Measurements from ENCODE around the gene EXOC1L. TPM values are rescaled to one million over a fixed set of nuclear protein-coding genes. Genes with fewer than 3 reads are reported as not detected.
"Not testable (repeated sequence)": the region's sequence is repeated elsewhere in the genome, so short reads cannot be mapped to it uniquely, and the experiment has no call there.

The EXOC1L gene
- total and polyA plus RNA-seq, 9 of the 15 experiments (the other 6 are each of a cell fraction or from before 2014, with no cell fraction given), result 0.38 to 3.9 (median 1.0) TPM; not detected in 1

DNA sequence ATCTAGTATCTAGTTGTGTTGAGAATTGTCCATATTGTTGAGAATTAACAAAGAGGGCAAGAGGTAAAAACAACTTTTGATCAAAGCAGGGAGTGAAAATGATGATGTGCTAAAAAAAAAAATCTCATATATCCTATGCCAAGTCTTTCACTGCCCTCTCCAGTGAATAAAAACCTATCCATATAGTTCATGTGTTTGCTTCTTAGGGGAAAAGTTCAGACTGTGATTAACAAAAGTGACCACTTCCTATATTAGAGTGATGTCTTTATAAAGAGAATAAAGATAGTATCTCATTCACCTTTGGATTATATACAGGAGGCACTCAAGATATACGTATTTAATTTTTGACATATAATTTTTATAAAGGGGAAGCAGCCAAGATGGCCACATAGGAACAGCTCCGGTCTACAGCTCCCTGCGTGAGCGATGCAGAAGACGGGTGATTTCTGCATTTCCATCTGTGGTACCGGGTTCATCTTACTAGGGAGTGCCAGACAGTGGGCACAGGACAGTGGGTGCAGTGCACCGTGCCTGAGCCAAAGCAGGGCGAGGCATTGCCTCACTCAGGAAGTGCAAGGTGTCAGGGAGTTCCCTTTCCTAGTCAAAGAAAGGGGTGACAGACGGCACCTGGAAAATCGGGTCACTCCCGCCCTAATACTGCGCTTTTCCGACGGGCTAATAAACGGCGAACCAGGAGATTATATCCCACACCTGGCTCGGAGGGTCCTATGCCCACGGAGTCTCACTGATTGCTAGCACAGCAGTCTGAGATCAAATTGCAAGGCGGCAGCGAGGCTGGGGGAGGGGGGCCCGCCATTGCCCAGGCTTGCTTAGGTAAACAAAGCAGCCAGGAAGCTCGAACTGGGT is 22.0 kb downstream of the EXOC1L start:
- H3K9me3 ChIP-seq (replicated peaks; ENCODE audit: control insufficient read depth, insufficient read depth, low read depth, low read length); FAIRE-seq; H3K27me3 ChIP-seq (ENCODE audit: control insufficient read depth in 2 of 2, insufficient read depth in 2 of 2, low read length in 2 of 2); CTCF ChIA-PET (ENCODE audit: low intra/inter-chr PET ratio); in situ Hi-C loops (cut with MboI); intact Hi-C loops (cut with micrococcal nuclease); H3K9me1 ChIP-seq (ENCODE audit: control insufficient read depth, insufficient read depth, low read length); H3K36me3 ChIP-seq (ENCODE audit: control insufficient read depth, insufficient read depth, low read length); H4K20me1 ChIP-seq (replicated peaks; ENCODE audit: control insufficient read depth, insufficient read depth, low read length); H3K4me1 ChIP-seq (replicated peaks in 1 of 2; ENCODE audit: control insufficient read depth in 2 of 2, insufficient read depth in 2 of 2, low read length in 2 of 2); DNase-seq (ENCODE audit: extremely low read depth in 1 of 4, low spot score in 3 of 4); H3K79me2 ChIP-seq (ENCODE audit: control insufficient read depth, insufficient read depth, low read length); TF ChIP-seq NR4A1 (CRISPR knock-in tag; IDR thresholded peaks at IDR 0.05): not testable (repeated sequence)
- POLR2A ChIA-PET, result interaction anchor here (0.7 to 1.1 kb wide), 3 partner anchors 9 to 12 kb away, joined by 3 to 4 read pairs (median 4); no protein-coding TSS in a partner anchor
- Histone ChIP-seq H3K4me2 (ENCODE audit: insufficient read depth, low read length) (peak overlapping the region; percentile 77), H2AFZ (ENCODE audit: low read depth, low read length) (peak overlapping the region; percentile 99), H3K9ac (ENCODE audit: insufficient read depth in 1 of 2, low read depth in 2 of 2, low read length in 2 of 2) (peak overlapping the region; percentile 74 to 86), H3K4me3 (peak overlapping the region; percentile 37), H3K27ac (ENCODE audit: extremely low read depth, low read depth, low read length) (peak overlapping the region; percentile 89)
- TSS peak; percentile 95 for BruUV-seq (replicated peaks)
- WGBS (ENCODE audit: insufficient coverage, low coverage, missing lambda C conversion rate), result 9% methylated on average over 18 of the region's 22 CpGs
- ATAC-seq, result peak; percentile 66
- 0 out of 4 replicates have a peak, but pooled peaks of 1 of the 2 experiments have one; percentile 50 for TF ChIP-seq MAZ (CRISPR knock-in tag; conservative IDR thresholded peaks at IDR 0.05 in 1 of 2, IDR thresholded peaks at IDR 0.05 in 1 of 2)
- peak; percentile 97 for TF ChIP-seq NFRKB (IDR thresholded peaks at IDR 0.05; ENCODE audit: low read depth)
- TF ChIP-seq, protein P1, sequence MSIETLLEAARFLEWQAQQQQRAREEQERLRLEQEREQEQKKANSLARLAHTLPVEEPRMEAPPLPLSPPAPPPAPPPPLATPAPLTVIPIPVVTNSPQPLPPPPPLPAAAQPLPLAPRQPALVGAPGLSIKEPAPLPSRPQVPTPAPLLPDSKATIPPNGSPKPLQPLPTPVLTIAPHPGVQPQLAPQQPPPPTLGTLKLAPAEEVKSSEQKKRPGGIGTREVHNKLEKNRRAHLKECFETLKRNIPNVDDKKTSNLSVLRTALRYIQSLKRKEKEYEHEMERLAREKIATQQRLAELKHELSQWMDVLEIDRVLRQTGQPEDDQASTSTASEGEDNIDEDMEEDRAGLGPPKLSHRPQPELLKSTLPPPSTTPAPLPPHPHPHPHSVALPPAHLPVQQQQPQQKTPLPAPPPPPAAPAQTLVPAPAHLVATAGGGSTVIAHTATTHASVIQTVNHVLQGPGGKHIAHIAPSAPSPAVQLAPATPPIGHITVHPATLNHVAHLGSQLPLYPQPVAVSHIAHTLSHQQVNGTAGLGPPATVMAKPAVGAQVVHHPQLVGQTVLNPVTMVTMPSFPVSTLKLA (conservative IDR thresholded peaks at IDR 0.05), result peak; percentile 52 to 78; a peak in 3 of 4 replicates
- TF ChIP-seq LEF1 (IDR thresholded peaks at IDR 0.05), result peak; percentile 77
- TF ChIP-seq RBFOX2 (IDR thresholded peaks at IDR 0.05; ENCODE audit: low read depth, low read length), result peak; percentile 52
- peak; percentile 85 for TF ChIP-seq POLR2A (conservative IDR thresholded peaks at IDR 0.05)
- TF ChIP-seq, protein P2, sequence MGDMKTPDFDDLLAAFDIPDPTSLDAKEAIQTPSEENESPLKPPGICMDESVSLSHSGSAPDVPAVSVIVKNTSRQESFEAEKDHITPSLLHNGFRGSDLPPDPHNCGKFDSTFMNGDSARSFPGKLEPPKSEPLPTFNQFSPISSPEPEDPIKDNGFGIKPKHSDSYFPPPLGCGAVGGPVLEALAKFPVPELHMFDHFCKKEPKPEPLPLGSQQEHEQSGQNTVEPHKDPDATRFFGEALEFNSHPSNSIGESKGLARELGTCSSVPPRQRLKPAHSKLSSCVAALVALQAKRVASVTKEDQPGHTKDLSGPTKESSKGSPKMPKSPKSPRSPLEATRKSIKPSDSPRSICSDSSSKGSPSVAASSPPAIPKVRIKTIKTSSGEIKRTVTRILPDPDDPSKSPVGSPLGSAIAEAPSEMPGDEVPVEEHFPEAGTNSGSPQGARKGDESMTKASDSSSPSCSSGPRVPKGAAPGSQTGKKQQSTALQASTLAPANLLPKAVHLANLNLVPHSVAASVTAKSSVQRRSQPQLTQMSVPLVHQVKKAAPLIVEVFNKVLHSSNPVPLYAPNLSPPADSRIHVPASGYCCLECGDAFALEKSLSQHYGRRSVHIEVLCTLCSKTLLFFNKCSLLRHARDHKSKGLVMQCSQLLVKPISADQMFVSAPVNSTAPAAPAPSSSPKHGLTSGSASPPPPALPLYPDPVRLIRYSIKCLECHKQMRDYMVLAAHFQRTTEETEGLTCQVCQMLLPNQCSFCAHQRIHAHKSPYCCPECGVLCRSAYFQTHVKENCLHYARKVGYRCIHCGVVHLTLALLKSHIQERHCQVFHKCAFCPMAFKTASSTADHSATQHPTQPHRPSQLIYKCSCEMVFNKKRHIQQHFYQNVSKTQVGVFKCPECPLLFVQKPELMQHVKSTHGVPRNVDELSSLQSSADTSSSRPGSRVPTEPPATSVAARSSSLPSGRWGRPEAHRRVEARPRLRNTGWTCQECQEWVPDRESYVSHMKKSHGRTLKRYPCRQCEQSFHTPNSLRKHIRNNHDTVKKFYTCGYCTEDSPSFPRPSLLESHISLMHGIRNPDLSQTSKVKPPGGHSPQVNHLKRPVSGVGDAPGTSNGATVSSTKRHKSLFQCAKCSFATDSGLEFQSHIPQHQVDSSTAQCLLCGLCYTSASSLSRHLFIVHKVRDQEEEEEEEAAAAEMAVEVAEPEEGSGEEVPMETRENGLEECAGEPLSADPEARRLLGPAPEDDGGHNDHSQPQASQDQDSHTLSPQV (IDR thresholded peaks at IDR 0.05), result 0 out of 2 replicates have a peak, but pooled peaks have one; percentile 39
- TF ChIP-seq TAF7 (tag; IDR thresholded peaks at IDR 0.05), result peak; percentile 65; the same call in 1 of the 2 replicates
- peak; percentile 39; the same call in 1 of the 2 replicates for TF ChIP-seq ATF7 (IDR thresholded peaks at IDR 0.05)
- peak; percentile 63; the same call in 1 of the 2 replicates for TF ChIP-seq CTBP1 (IDR thresholded peaks at IDR 0.05; ENCODE audit: borderline replicate concordance)
- peak; percentile 54; the same call in 1 of the 2 replicates for TF ChIP-seq NR4A1 (tag; IDR thresholded peaks at IDR 0.05)
- TF ChIP-seq THRAP3 (IDR thresholded peaks at IDR 0.05; ENCODE audit: borderline replicate concordance), result 0 out of 2 replicates have a peak, but pooled peaks have one; percentile 27
- 0 out of 4 replicates have a peak, but pooled peaks of 1 of the 2 experiments have one; percentile 24 for TF ChIP-seq TRIM24 (IDR thresholded peaks at IDR 0.05)
- TF ChIP-seq, protein P3, sequence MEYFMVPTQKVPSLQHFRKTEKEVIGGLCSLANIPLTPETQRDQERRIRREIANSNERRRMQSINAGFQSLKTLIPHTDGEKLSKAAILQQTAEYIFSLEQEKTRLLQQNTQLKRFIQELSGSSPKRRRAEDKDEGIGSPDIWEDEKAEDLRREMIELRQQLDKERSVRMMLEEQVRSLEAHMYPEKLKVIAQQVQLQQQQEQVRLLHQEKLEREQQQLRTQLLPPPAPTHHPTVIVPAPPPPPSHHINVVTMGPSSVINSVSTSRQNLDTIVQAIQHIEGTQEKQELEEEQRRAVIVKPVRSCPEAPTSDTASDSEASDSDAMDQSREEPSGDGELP (CRISPR knock-in tag; IDR thresholded peaks at IDR 0.05; ENCODE audit: borderline replicate concordance), result peak; percentile 59; the same call in 1 of the 2 replicates
- TF ChIP-seq SOX6 (IDR thresholded peaks at IDR 0.05), result peak; percentile 62; the same call in 1 of the 2 replicates
